Smooth muscle cell (in vitro differentiated cells): ENCODE data around the gene WWP2. TPM values are rescaled to one million over a fixed set of nuclear protein-coding genes. Genes with fewer than 3 reads are reported as not detected.

Experiments
- DNase-seq: peaks from one replicate; lab custom pipeline; 2025; ENCODE audit not compliant: unreplicated experiment; lab: John Stamatoyannopoulos, UW
- H2AFZ ChIP-seq: fragments of 200-600 bp; sonication (generic); 2 replicates; pipeline ENCODE4 v1.6.0; 2016; ENCODE audit warnings: antibody characterized with exemption, low read depth, mild to moderate bottlenecking
- H3F3A ChIP-seq: fragments of 200-600 bp; sonication (generic); 2 replicates; pipeline ENCODE4 v1.6.0; 2017; ENCODE audit warnings: antibody characterized with exemption, low read depth
- H3K27ac ChIP-seq: fragments of 200-600 bp; sonication (generic); 2 replicates; pipeline ENCODE4 v1.5.1; 2016; ENCODE audit warnings: low read depth, mild to moderate bottlenecking
- H3K27me3 ChIP-seq: fragments of 200-600 bp; sonication (generic); 2 replicates; pipeline ENCODE4 v1.6.1; 2016; ENCODE audit warnings: low read depth, mild to moderate bottlenecking
- H3K36me3 ChIP-seq: fragments of 200-600 bp; sonication (generic); 2 replicates; pipeline ENCODE4 v1.5.1; 2016; ENCODE audit warnings: low read depth
- H3K4me1 ChIP-seq: fragments of 200-600 bp; sonication (generic); 2 replicates; pipeline ENCODE4 v1.5.1; 2016; ENCODE audit warnings: low read depth
- H3K4me2 ChIP-seq: fragments of 200-600 bp; sonication (generic); 2 replicates; pipeline ENCODE4 v1.6.0; 2016; ENCODE audit warnings: mild to moderate bottlenecking
- H3K4me3 ChIP-seq: fragments of 200-600 bp; sonication (generic); 2 replicates; pipeline ENCODE4 v1.5.1; 2016; ENCODE audit warnings: mild to moderate bottlenecking
- H3K79me2 ChIP-seq: fragments of 200-600 bp; sonication (generic); 2 replicates; pipeline ENCODE4 v1.6.0; 2016; ENCODE audit warnings: low read depth, mild to moderate bottlenecking
- H3K9ac ChIP-seq: fragments of 200-600 bp; sonication (generic); 2 replicates; pipeline ENCODE4 v1.6.0; 2016; ENCODE audit warnings: low read depth
- H3K9me3 ChIP-seq: fragments of 200-600 bp; sonication (generic); replicated peaks from 2 replicates; pipeline ENCODE4 v1.5.1; 2016; ENCODE audit warnings: low read depth
- H4K20me1 ChIP-seq: fragments of 200-600 bp; sonication (generic); 2 replicates; pipeline ENCODE4 v1.6.0; 2016; ENCODE audit warnings: low read depth
- WGBS: methylation state at CpG from one replicate; pipeline ENCODE4 v1.1.7; 2016; ENCODE audit warnings: low lambda C conversion rate; 5-methylcytosine and 5-hydroxymethylcytosine counted together
- polyA plus RNA-seq: library from polyadenylated mRNA; unstranded; fragments of >200 nt; fragmentation: Nextera tagmentation; extraction: Ambion mirVana; gene quantifications from 2 replicates; pipeline ENCODE4 v1.2.1, GENCODE V29; 2016
- total RNA-seq: library from RNA; depleted of rRNA; stranded (reverse); fragments of >200 nt; gene quantifications from 2 replicates; pipeline ENCODE4 v1.2.3, GENCODE V29; 2014
- TF ChIP-seq, protein P1 (sequence below): fragments of 200-600 bp; sonication (generic); IDR thresholded peaks from 2 replicates; pipeline ENCODE4 v1.5.1; 2017; ENCODE audit warnings: borderline replicate concordance, mild to moderate bottlenecking, antibody characterized with exemption; ENCODE audit not compliant: insufficient read depth, poor library complexity, severe bottlenecking

Gene WWP2
- total and polyA plus RNA-seq, 2 experiments from 2014 or later = 7.8 to 9.0 TPM

DNA sequence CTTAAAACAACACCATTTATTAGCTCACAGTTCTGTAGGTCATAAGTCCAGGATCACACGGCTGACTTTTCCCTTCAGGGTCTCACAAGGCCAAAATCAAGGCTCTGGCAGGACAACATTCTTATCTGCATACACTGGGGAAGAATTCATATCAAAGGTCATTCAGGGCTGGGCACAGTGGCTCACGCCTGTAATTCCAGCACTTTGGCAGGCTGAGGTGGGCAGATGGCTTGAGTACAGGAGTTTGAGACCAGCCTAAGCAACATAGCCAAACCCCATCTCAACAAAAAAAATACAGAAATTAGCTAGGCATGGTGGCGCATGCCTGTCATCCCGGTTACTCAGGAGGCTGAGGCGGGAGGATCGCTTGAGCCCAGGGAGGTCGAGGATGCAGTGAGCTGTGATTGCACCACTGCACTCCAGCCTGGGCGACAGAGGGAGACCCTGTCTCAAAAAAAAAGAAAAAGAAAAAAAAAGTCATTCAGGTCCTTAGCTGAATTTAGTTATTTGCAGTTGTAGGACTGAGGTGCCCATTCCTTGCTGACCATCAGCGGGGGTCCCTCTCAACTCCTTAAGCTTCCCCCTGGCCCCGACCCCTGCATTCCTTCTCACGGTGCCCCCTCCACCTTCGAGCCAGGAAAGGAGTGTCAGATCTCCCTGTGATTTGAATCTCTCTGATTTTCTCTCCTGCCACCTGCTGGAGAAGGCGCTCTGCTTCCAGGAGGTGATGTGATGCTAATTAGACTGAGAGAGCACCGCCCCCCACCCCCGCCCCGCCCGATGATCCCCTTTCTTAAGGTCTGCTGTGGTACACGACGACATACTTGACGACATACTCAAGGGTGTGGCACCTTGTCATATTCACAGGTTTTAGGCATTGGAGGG, 97.2 kb downstream of the WWP2 start:
- DNase-seq = no peak
- Histone ChIP-seq H4K20me1 (no peaks in the 10 kb centered on the region), H3K27ac (no peak overlapping the region), H3K9ac (no peak overlapping the region), H3K4me1 (no peaks in the 10 kb centered on the region), H3K9me3 (no peaks in the 10 kb centered on the region), H2AFZ (no peak overlapping the region), H3K4me3 (no peak overlapping the region), H3K36me3 (no peaks in the 10 kb centered on the region), H3F3A (no peaks in the 10 kb centered on the region), H3K4me2 (no peak overlapping the region), H3K79me2 (no peaks in the 10 kb centered on the region), H3K27me3 (no peaks in the 10 kb centered on the region)
- WGBS = 57% methylated on average over 20 of the region's 20 CpGs
- TF ChIP-seq, protein P1, sequence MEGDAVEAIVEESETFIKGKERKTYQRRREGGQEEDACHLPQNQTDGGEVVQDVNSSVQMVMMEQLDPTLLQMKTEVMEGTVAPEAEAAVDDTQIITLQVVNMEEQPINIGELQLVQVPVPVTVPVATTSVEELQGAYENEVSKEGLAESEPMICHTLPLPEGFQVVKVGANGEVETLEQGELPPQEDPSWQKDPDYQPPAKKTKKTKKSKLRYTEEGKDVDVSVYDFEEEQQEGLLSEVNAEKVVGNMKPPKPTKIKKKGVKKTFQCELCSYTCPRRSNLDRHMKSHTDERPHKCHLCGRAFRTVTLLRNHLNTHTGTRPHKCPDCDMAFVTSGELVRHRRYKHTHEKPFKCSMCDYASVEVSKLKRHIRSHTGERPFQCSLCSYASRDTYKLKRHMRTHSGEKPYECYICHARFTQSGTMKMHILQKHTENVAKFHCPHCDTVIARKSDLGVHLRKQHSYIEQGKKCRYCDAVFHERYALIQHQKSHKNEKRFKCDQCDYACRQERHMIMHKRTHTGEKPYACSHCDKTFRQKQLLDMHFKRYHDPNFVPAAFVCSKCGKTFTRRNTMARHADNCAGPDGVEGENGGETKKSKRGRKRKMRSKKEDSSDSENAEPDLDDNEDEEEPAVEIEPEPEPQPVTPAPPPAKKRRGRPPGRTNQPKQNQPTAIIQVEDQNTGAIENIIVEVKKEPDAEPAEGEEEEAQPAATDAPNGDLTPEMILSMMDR = no peak

DNA sequence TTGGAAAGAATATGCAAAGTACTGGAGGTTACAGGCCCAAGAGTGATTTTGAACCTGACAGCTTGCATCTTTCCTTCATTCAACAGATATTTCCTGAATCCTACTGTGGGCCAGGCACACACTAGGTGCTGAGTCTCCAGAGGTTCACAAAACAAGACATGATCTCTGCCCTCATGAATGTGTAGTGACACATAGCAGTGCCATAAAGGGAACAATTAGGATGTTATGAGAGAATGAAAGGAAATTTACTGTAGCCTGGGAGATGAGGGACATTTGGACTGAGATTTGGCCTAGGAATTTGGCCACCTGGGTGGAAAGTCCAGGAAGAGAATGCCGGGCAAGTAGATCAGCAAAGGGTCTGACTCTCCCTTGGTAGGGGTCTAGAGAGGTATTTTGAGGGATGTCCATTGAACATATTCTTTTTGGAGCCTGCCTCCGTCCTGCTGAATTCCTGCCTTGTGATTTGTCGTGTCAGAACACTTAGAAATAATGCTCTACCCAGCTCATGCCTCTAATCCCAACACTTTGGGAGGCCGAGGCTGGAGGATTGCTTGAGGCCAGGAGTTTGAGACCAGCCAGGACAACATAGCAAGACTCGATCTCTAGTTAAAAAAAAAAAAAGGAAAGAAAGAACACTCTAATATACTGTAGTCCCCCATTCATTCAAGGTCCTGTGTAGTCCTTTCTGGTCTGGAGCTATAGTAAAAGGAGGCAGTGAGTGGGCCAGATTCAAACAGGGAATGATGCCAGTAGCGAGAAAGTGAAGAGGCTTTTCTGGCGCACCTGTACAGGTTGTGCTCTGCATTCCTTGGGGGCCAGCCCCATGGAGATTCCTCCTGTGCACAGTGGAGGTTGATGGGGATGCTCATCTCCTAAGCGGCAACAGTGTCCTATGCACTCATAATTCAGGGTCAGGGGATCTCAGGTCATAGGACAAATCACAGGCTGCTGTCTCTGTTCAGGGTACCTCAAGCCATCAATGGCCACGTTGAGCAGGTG, 98.4 kb downstream of the WWP2 start:
- Histone ChIP-seq H3K27me3 (no peaks in the 10 kb centered on the region), H3K9me3 (no peaks in the 10 kb centered on the region), H3K4me1 (peaks cover 3% of the 10 kb centered on the region), H4K20me1 (peaks cover 6% of the 10 kb centered on the region), H3K36me3 (no peaks in the 10 kb centered on the region), H2AFZ (no peak overlapping the region), H3K4me3 (no peak overlapping the region), H3K27ac (no peak overlapping the region), H3F3A (no peaks in the 10 kb centered on the region), H3K9ac (no peak overlapping the region), H3K79me2 (no peaks in the 10 kb centered on the region), H3K4me2 (no peak overlapping the region)
- no peak for DNase-seq
- 94% methylated on average over 9 of the region's 9 CpGs for WGBS
- TF ChIP-seq, protein P1 = no peak

DNA sequence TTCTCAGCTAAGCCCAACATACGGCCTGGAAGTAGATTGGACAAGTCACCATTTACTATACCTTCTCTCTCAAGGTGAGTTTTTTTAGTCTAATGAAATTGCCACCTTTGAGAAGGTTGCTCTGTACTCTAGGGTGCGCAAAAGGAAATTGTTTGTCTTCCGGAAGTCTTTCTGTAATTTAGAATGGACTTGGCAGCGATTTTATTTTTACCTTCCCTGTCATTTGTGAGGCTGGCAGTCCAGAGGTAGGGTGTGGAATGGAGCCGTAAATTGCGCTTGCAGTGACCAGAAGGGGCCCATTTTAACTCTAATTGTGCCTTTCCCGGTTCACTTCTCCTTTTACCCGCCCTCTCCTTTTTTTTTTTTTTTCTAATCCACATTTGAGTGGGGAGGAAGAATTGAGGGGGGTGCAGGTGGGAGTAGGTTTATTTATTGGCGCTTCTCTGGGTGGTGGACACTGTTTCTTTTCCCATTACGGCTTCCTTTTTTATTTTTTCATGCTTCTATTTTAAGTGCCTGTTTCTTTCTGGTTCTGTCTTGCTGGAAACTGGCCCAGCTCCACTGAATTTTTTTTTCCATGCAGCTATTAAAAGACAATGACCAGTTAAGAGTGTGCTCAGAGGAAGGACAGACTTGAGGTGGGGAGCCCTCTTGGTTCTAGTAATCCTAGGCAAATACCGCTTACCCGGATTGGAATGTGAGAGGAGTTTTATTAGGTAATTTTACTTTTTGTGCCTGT, 99.3 kb downstream of the WWP2 start:
- H3K9ac ChIP-seq = no peak overlapping the region
- no peaks in the 10 kb centered on the region for H3K27me3 ChIP-seq
- no peaks in the 10 kb centered on the region for H3K79me2 ChIP-seq
- H3K9me3 ChIP-seq = no peaks in the 10 kb centered on the region
- no peak overlapping the region for H3K27ac ChIP-seq
- no peaks in the 10 kb centered on the region for H3F3A ChIP-seq
- H4K20me1 ChIP-seq = peaks cover 13% of the 10 kb centered on the region
- no peaks in the 10 kb centered on the region for H3K36me3 ChIP-seq
- no peak overlapping the region for H3K4me3 ChIP-seq
- DNase-seq = no peak
- TF ChIP-seq, protein P1 = no peak
- H3K4me2 ChIP-seq = no peak overlapping the region
- H2AFZ ChIP-seq = no peak overlapping the region
- peaks cover 4% of the 10 kb centered on the region for H3K4me1 ChIP-seq
- 75% methylated on average over 12 of the region's 12 CpGs for WGBS
